Skeletal muscle tissue (tissue), 4 donors: ENCODE data around the gene XRCC4. TPM values are rescaled to one million over a fixed set of nuclear protein-coding genes. Genes with fewer than 3 reads are reported as not detected.
"Not testable (repeated sequence)": the region's sequence is repeated elsewhere in the genome, so short reads cannot be mapped to it uniquely, and the experiment has no call there.

Source experiments
- H3K27ac ChIP-seq: one replicate; pipeline ENCODE4 v1.7.0; 2013; ENCODE audit warnings: mild to moderate bottlenecking, low read depth, low read length, inconsistent platforms
- H3K27me3 ChIP-seq, 3 donors: one replicate each; pipeline ENCODE4 v1.7.0; 2013; ENCODE audit warnings: low read length in 3 of 3; ENCODE audit not compliant: control insufficient read depth in 3 of 3, insufficient read depth in 3 of 3
- H3K36me3 ChIP-seq, 3 donors: one replicate each; pipeline ENCODE4 v1.7.0; 2013; ENCODE audit warnings: low read length in 3 of 3; ENCODE audit not compliant: control insufficient read depth in 3 of 3, insufficient read depth in 3 of 3
- H3K4me1 ChIP-seq, 3 donors: one replicate each; pipeline ENCODE4 v1.7.0; 2013; ENCODE audit warnings: low read length in 3 of 3, mild to moderate bottlenecking in 3 of 3; ENCODE audit not compliant: control insufficient read depth in 3 of 3, insufficient read depth in 3 of 3
- H3K4me3 ChIP-seq, 3 donors: one replicate each; pipeline ENCODE4 v1.7.0; 2013; ENCODE audit warnings: low read length in 3 of 3
- H3K9ac ChIP-seq, 3 donors: one replicate each; pipeline ENCODE4 v1.7.0; 2013; ENCODE audit warnings: low read length in 3 of 3, mild to moderate bottlenecking in 3 of 3, moderate library complexity in 2 of 3, low read depth in 1 of 3
- H3K9me3 ChIP-seq, 3 donors: one replicate each; pipeline ENCODE4 v1.7.0; 2013; ENCODE audit warnings: low read length in 3 of 3; ENCODE audit not compliant: control insufficient read depth in 3 of 3
- total RNA-seq: library from RNA; depleted of rRNA; stranded (reverse); fragments of >200 nt; gene quantifications from one replicate; pipeline ENCODE4 v1.2.3, GENCODE V29; 2014
- donor health status: Osteomylitis.

Gene XRCC4
- total RNA-seq, 1 donor from 2014 or later: 3.7 TPM

DNA sequence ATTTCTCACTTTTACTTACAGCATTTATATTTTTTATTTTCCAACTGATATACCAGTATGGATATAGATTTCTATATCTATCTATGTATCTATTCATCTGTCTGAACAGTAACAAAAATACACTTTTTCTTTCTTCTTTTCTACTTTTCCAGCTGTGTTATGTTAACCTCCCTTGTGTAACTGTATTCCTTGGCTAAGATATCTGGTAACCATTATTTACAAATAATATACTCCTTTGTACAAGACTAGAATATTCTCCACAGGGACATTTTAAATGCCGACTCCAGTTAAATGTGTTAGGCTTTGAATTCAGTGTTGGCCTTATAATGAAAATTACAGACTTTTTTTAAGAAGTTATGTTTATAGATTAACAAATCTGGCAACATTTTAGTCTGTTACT, 168.7 kb downstream of the XRCC4 start:
- H3K9ac ChIP-seq: no peak overlapping the region
- no peaks in the 10 kb centered on the region for H3K36me3 ChIP-seq
- no peaks in the 10 kb centered on the region for H3K9me3 ChIP-seq
- H3K27me3 ChIP-seq: no peaks in the 10 kb centered on the region
- H3K4me3 ChIP-seq: no peak overlapping the region
- no peak overlapping the region for H3K27ac ChIP-seq
- H3K4me1 ChIP-seq: no peaks in the 10 kb centered on the region

DNA sequence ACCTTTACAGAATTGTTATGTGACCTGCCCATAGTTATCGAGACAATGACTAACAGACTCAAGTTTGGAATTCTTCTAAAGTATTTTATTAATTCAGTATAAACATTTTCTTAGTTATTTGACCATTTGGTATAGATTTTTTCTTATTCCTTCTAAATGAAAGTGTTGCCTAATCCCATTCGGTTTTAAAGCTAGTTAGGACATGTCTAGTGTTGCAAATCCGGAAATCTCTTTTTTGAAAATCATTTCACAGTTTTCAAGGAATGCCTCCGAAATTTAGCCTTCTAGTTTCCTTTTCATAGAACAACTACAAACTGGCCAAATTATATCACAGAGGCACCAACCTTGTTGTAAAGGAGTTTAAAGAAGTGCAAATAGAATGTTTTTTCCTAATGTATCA, 171.8 kb downstream of the XRCC4 start:
- Histone ChIP-seq H3K27me3 (no peaks in the 10 kb centered on the region), H3K36me3 (no peaks in the 10 kb centered on the region), H3K9ac (no peak overlapping the region), H3K9me3 (no peaks in the 10 kb centered on the region), H3K4me3 (no peak overlapping the region), H3K27ac (no peak overlapping the region), H3K4me1 (no peaks in the 10 kb centered on the region)

DNA sequence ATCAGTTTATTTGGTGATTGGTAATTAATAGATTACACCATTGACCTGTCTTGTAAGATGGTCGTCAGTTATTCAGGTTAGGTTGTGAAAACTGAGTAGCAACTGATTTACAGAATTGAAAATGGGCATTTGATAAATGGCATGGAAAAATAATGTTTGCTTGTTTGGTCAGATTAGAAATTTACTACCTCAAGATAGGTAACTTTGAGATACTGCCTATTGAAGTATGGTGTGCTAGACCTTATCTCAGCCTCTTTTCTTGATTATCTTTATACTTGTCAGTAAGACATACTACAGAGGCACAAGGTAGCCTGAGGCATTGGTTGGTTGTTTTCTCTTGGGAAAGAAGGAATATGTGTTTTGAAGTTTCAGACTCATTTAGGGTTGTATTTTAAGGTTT, 174.5 kb downstream of the XRCC4 start:
- H3K9ac ChIP-seq: no peak overlapping the region
- H3K27me3 ChIP-seq: no peaks in the 10 kb centered on the region
- H3K9me3 ChIP-seq: no peaks in the 10 kb centered on the region
- no peaks in the 10 kb centered on the region for H3K36me3 ChIP-seq
- H3K4me1 ChIP-seq: no peaks in the 10 kb centered on the region
- no peak overlapping the region for H3K27ac ChIP-seq
- H3K4me3 ChIP-seq: no peak overlapping the region

DNA sequence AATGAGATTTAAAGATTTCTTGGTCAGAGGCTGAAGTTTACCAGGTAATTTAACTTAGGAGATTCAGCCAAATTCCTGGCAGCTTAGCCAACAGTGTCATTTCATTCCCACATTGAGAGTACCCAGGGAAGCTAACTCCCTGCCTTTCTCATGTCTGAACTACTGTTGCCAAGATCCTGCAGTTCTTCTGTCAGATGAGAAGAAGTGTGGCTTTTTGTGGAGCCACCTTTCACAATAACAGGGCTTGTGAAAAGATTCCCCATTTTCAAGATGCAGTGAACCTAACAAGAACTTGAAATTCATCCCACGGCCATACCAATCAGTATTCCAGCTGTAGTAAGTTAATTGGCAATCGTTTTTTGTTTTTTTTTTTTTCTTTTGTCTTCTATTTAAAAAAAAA, 176.4 kb downstream of the XRCC4 start:
- no peaks in the 10 kb centered on the region for H3K27me3 ChIP-seq
- H3K36me3 ChIP-seq: no peaks in the 10 kb centered on the region
- no peaks in the 10 kb centered on the region for H3K9me3 ChIP-seq
- H3K4me1 ChIP-seq: no peaks in the 10 kb centered on the region
- H3K27ac ChIP-seq: no peak overlapping the region
- no peak overlapping the region for H3K4me3 ChIP-seq
- H3K9ac ChIP-seq: no peak overlapping the region

DNA sequence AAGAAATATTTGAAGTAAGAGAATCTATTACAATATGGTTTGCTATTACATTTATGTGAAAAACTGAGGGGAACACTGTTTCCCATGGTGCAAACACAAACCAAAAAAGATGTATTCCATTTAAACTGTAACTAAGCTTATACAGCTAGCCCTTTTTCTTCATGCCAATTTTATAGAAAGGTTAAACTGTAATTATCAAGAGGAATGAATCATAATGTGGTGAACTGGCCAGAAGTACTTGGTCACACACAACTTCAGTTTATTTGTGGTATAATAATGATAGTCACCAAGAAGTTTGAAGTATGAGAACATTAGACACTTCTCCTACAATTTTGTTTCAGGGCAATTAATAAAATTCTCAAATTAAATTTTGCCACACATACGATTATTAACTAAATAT, 177.9 kb downstream of the XRCC4 start:
- Histone ChIP-seq H3K27me3 (no peaks in the 10 kb centered on the region), H3K9ac (no peak overlapping the region), H3K36me3 (no peaks in the 10 kb centered on the region), H3K4me1 (no peaks in the 10 kb centered on the region), H3K9me3 (no peaks in the 10 kb centered on the region), H3K4me3 (no peak overlapping the region), H3K27ac (no peak overlapping the region)

DNA sequence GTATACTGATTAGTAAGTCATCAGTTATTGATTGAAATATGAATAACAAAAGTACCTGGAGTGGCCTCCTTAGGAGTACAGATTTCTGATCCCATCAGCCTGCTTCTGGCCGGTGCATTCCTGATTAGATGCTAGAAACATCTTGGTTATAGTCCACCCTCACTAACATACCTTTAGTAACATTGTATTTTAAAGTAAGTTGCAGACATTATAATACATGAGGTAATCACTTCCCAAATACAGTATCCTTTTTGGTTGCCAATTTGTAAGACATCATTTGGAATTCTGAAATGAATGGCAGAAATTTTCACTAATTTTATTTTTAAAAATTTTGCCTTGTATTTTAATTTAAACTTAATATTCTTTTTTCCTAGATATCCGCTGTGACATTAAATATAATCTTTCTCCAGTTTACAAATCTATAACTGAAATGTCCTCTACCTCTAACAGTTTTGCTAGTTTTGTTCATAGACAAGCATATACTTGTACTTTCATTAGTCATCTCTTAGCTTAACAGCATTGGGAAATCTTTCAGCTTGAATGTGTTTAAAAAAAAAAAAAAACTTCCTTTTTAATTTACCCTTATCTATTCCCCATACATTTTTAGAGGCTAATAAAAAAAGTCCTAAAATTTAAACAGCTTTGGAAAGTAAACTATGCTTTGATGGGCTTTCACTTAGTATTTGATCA, 178.9 kb downstream of the XRCC4 start:
- no peak overlapping the region for H3K4me3 ChIP-seq
- no peaks in the 10 kb centered on the region for H3K36me3 ChIP-seq
- no peaks in the 10 kb centered on the region for H3K27me3 ChIP-seq
- H3K9me3 ChIP-seq: no peaks in the 10 kb centered on the region
- no peak overlapping the region for H3K9ac ChIP-seq
- no peaks in the 10 kb centered on the region for H3K4me1 ChIP-seq
- H3K27ac ChIP-seq: no peak overlapping the region

DNA sequence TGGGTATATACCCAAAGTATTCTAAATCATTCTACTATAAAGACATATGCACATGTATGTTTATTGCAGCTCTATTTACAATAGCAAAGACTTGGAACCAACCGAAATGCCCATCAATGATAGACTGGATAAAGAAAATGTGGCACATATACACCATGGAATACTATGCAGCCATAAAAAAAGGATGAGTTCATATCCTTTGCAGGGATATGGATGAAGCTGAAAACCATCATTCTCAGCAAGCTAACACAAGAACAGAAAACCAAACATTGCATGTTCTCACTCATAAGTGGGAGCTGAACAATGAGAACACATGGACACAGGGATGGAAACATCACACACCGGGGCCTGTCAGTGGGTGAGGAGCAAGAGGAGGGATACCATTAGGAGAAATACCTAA, 180.3 kb downstream of the XRCC4 start:
- H3K27ac ChIP-seq, H3K9me3 ChIP-seq, H3K4me1 ChIP-seq, H3K9ac ChIP-seq, H3K27me3 ChIP-seq, H3K4me3 ChIP-seq, H3K36me3 ChIP-seq: not testable (repeated sequence)

DNA sequence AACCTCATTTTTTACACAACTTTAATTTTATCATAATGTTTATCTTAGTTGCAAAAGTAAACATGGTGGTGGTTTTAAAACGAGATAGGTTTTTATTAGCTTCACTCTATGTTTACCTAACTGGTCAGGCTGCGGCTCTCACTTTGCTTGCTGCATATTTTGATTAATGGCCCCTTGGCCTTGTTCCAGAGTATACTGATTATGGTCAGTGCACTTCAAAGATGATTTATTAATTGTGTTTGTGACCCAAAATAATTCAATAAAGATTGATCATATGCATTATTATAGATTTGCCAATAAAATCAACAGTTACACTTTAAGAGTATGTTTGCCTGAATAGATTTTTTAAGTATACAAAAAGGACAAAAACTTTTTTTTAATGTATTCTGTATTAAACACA, 188.0 kb downstream of the XRCC4 start:
- Histone ChIP-seq H3K4me1 (no peaks in the 10 kb centered on the region), H3K27ac (no peak overlapping the region), H3K36me3 (no peaks in the 10 kb centered on the region), H3K4me3 (no peak overlapping the region), H3K27me3 (no peaks in the 10 kb centered on the region), H3K9ac (no peak overlapping the region), H3K9me3 (no peaks in the 10 kb centered on the region)

DNA sequence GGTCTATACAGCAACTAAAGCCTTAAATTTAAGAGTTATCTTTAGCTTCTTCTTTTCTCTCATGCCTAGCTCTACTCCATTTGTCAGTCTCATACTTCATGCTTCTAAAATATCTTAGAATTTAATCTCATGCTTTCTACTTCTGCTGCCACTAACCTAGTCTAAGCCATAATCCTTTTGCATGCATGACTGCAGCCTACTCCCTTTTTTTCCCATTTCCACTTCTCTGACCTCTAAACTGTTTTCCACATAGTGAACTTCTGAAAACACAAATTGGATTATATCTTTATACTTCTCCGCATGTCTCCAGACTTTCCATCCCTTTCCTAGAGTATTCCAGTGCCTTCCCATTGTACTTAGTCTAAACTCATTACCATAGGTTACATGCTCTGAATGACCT, 193.0 kb downstream of the XRCC4 start:
- Histone ChIP-seq H3K36me3 (no peaks in the 10 kb centered on the region), H3K9me3 (peaks cover 0 to 3% (median 2%) of the 10 kb centered on the region in 3 donors), H3K9ac (no peak overlapping the region), H3K27ac (no peak overlapping the region), H3K4me1 (no peaks in the 10 kb centered on the region), H3K27me3 (no peaks in the 10 kb centered on the region), H3K4me3 (no peak overlapping the region)

DNA sequence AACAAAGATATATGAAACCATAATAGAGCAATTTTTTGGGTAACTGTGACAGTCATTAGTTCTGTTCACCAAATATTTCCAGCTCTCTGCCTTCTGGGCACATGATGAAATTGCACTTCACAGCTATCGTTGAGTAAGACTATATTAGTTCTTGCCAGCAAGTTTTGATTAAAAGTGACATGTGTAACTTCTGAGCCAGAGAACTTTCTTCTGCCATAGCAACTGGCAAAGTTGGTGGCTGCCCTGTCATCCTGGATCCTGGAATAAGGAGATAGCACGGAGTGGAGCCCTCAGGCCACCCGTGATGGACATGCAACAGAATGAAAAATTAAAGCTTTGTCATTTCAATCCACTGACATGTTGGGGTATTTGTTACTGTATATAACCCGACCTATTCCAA, 199.8 kb downstream of the XRCC4 start:
- H3K27me3 ChIP-seq: no peaks in the 10 kb centered on the region
- H3K9ac ChIP-seq: no peak overlapping the region
- H3K36me3 ChIP-seq: no peaks in the 10 kb centered on the region
- no peaks in the 10 kb centered on the region for H3K4me1 ChIP-seq
- H3K4me3 ChIP-seq: no peak overlapping the region
- H3K9me3 ChIP-seq: peaks cover 0 to 3% (median 2%) of the 10 kb centered on the region in 3 donors
- H3K27ac ChIP-seq: no peak overlapping the region
